Endothelial cell of umbilical vein (primary cell): Measurements from ENCODE around the gene SLC4A1AP. TPM values are rescaled to one million over a fixed set of nuclear protein-coding genes. Genes with fewer than 3 reads are reported as not detected.

Source experiments
- BruUV-seq: library from RNA; stranded (reverse); fragments of 400-500 nt; replicated peaks from 2 replicates; lab custom pipeline; 2021; lab: Mats Ljungman, UMichigan
- CTCF ChIA-PET: fragments of 300-600, 350-600 bp; sonication (Branson Sonifier 250); formaldehyde crosslinking; loops from one replicate; lab custom pipeline; 2021; ENCODE audit warnings: antibody characterized with exemption, inconsistent platforms; lab: Charles Lee
- POLR2A ChIA-PET: fragments of 300-600, 350-600 bp; sonication (Branson Sonifier 250); formaldehyde crosslinking; loops from one replicate; lab custom pipeline; 2021; ENCODE audit warnings: antibody characterized with exemption, inconsistent platforms; lab: Charles Lee
- DNase-seq: peaks from one replicate; pipeline ENCODE4 v3.0.0-alpha.2; 2011; ENCODE audit warnings: low read depth, low spot score
- FAIRE-seq: peaks from 2 replicates; lab custom pipeline; 2011; peaks lifted over from hg19 to GRCh38; lab: Jason Lieb, UNC
- H2AFZ ChIP-seq: 2 replicates; pipeline ENCODE4 v1.6.0; 2012; ENCODE audit warnings: low read depth, low read length, control low read depth, inconsistent platforms
- H3K27ac ChIP-seq: 2 replicates; pipeline ENCODE4 v1.5.1; 2011; ENCODE audit warnings: low read depth, mild to moderate bottlenecking, control low read depth, low read length, moderate library complexity; ENCODE audit not compliant: insufficient read depth
- H3K27me3 ChIP-seq, 2 experiments: 2 replicates each; pipeline versions ENCODE4 v1.6.0 to v1.6.1; 2011; ENCODE audit warnings: low read length in 2 of 2, mixed read lengths in 1 of 2; ENCODE audit not compliant: control insufficient read depth in 2 of 2, insufficient read depth in 2 of 2
- H3K36me3 ChIP-seq, 2 experiments: 2 replicates in 1 of 2; 3 replicates in 1 of 2; pipeline ENCODE4 v1.5.1; 2011; ENCODE audit warnings: low read length in 2 of 2, mild to moderate bottlenecking in 1 of 2, moderate library complexity in 1 of 2; ENCODE audit not compliant: control insufficient read depth in 2 of 2, insufficient read depth in 2 of 2; ENCODE audit errors: extremely low read depth in 1 of 2
- H3K4me1 ChIP-seq: 3 replicates; pipeline ENCODE4 v1.5.1; 2011; ENCODE audit warnings: mild to moderate bottlenecking, low read length; ENCODE audit not compliant: control insufficient read depth, insufficient read depth; ENCODE audit errors: extremely low read depth
- H3K4me2 ChIP-seq: 2 replicates; pipeline ENCODE4 v1.6.1; 2011; ENCODE audit warnings: low read length, control low read depth, mixed read lengths; ENCODE audit not compliant: insufficient read depth
- H3K4me3 ChIP-seq, 3 experiments: fragments of 200-600 bp in 1 of 3; sonication (generic), shearing (Covaris generic) in 1 of 3; replicated peaks in 1 of 3; 2 replicates each; pipeline ENCODE4 v1.5.1; 2011 to 2016; ENCODE audit warnings: control low read depth in 3 of 3, low read length in 3 of 3, mild to moderate bottlenecking in 2 of 3, inconsistent platforms in 1 of 3, low read depth in 1 of 3, moderate library complexity in 1 of 3; ENCODE audit not compliant: insufficient read depth in 1 of 3
- H3K79me2 ChIP-seq: 2 replicates; pipeline ENCODE4 v1.6.0; 2012; ENCODE audit warnings: low read length, inconsistent platforms; ENCODE audit not compliant: control insufficient read depth, insufficient read depth
- H3K9ac ChIP-seq: replicated peaks from 2 replicates; pipeline ENCODE3; 2011; ENCODE audit warnings: low read length, control low read depth; ENCODE audit not compliant: insufficient read depth; ENCODE audit errors: extremely low read depth
- H3K9me1 ChIP-seq: replicated peaks from 3 replicates; pipeline ENCODE4 v1.6.0; 2011; ENCODE audit warnings: mild to moderate bottlenecking, low read length; ENCODE audit not compliant: control insufficient read depth, insufficient read depth; ENCODE audit errors: extremely low read depth
- H3K9me3 ChIP-seq: replicated peaks from 2 replicates; pipeline ENCODE4 v1.5.1; 2012; ENCODE audit warnings: low read length, inconsistent platforms; ENCODE audit not compliant: control insufficient read depth, insufficient read depth
- H4K20me1 ChIP-seq: replicated peaks from 2 replicates; pipeline ENCODE3; 2011; ENCODE audit warnings: mild to moderate bottlenecking, low read length; ENCODE audit not compliant: control insufficient read depth, insufficient read depth; ENCODE audit errors: extremely low read depth
- CTCF ChIP-seq, 2 donors: IDR thresholded peaks; 1 replicate in 1 of 2; 2 replicates in 1 of 2; pipeline ENCODE4 v1.5.1; 2011; ENCODE audit warnings: low read length in 2 of 2, mild to moderate bottlenecking in 2 of 2, moderate library complexity in 2 of 2, control low read depth in 1 of 2, inconsistent platforms in 1 of 2, low read depth in 1 of 2; ENCODE audit not compliant: insufficient read depth in 1 of 2; ENCODE audit errors: extremely low read depth in 1 of 2
- EZH2 ChIP-seq: IDR thresholded peaks from 2 replicates; pipeline ENCODE4 v1.6.1; 2012; ENCODE audit warnings: borderline replicate concordance, low read depth, mild to moderate bottlenecking, moderate library complexity, low read length, inconsistent platforms; ENCODE audit not compliant: severe bottlenecking
- FOS ChIP-seq: IDR thresholded peaks from 2 replicates; pipeline ENCODE4 v1.6.1; 2011; ENCODE audit warnings: mild to moderate bottlenecking, low read length, moderate library complexity, borderline replicate concordance; ENCODE audit not compliant: insufficient read depth
- GATA2 ChIP-seq: IDR thresholded peaks from 2 replicates; pipeline ENCODE4 v1.7.0; 2011; ENCODE audit warnings: low read depth, mild to moderate bottlenecking, moderate library complexity, mixed read lengths, low read length; ENCODE audit not compliant: insufficient read length, insufficient read depth
- JUN ChIP-seq: IDR thresholded peaks from 2 replicates; pipeline ENCODE4 v1.6.1; 2011; ENCODE audit warnings: borderline replicate concordance, low read depth; ENCODE audit not compliant: insufficient read length, insufficient read depth
- MAX ChIP-seq: IDR thresholded peaks from 2 replicates; pipeline ENCODE4 v1.6.1; 2011; ENCODE audit not compliant: insufficient read depth, insufficient read length
- MYC ChIP-seq: IDR thresholded peaks from one replicate; pipeline ENCODE4 v1.6.1; 2011; ENCODE audit warnings: mild to moderate bottlenecking, low read depth, low read length
- POLR2A ChIP-seq: IDR thresholded peaks from 2 replicates; pipeline ENCODE4 v1.6.1; 2012; ENCODE audit warnings: low read depth, mild to moderate bottlenecking, control low read depth, low read length
- POLR2AphosphoS5 ChIP-seq: IDR thresholded peaks from 2 replicates; pipeline ENCODE4 v1.6.1; 2012; ENCODE audit warnings: low read depth, mild to moderate bottlenecking, control low read depth, low read length, moderate library complexity; ENCODE audit not compliant: insufficient read depth
- dilution Hi-C: fragments of 300-500 bp; cut with MboI; formaldehyde crosslinking; loops from one replicate; pipeline ENCODE4 v1.15.0; 2019; ENCODE audit warnings: low sequenced_read_pairs; ENCODE audit not compliant: extremely low pct_ligation_motif_present
- intact Hi-C: fragments of 100-400 bp; cut with micrococcal nuclease; formaldehyde crosslinking; loops from one replicate; pipeline ENCODE4 v1.10.0; 2022
- polyA plus RNA-seq, 4 experiments: library from polyadenylated mRNA; depleted of rRNA in 3 of 4; stranded (reverse) in 3 of 4; unstranded in 1 of 4; fragments of >200 nt; gene quantifications; 2 replicates each; pipeline versions ENCODE4 v1.2.1 to v1.2.3, GENCODE V29; 2011 to 2012; ENCODE audit warnings: missing spikeins in 1 of 4
- total RNA-seq: library from RNA; stranded (reverse); gene quantifications from 2 replicates; pipeline ENCODE4 v1.2.3, GENCODE V29; 2021

Gene SLC4A1AP
- total and polyA plus RNA-seq, 2 donors (not counting 3 experiments of a cell fraction or from before 2014, with no cell fraction given) = 9.5 to 28.4 TPM

GRCh38 chr2:27651056-27651455 lies 12.6 kb upstream of the SLC4A1AP start:
- Histone ChIP-seq H4K20me1 (no peaks in the 10 kb centered on the region), H3K27ac (no peak overlapping the region), H3K36me3 (peaks cover 25 to 31% of the 10 kb centered on the region in 2 experiments), H3K4me3 (no peak overlapping the region), H3K9me3 (no peaks in the 10 kb centered on the region), H2AFZ (no peak overlapping the region), H3K79me2 (no peaks in the 10 kb centered on the region), H3K9ac (no peak overlapping the region), H3K4me2 (no peak overlapping the region), H3K4me1 (peaks cover 9% of the 10 kb centered on the region), H3K27me3 (no peaks in the 10 kb centered on the region), H3K9me1 (no peaks in the 10 kb centered on the region)
- DNase-seq (no peak), FAIRE-seq (no peak)
- intact Hi-C loops = no loop called here
- BruUV-seq = no TSS peak
- CTCF ChIA-PET = interaction anchor here (1.5 kb wide), 1 partner anchor 32 kb away, joined by 6 read pairs; no protein-coding TSS in a partner anchor
- TF ChIP-seq CTCF (IDR thresholded peaks at IDR 0.05; ENCODE audit: extremely low read depth in 1 of 2, insufficient read depth in 1 of 2, low read depth in 1 of 2, low read length in 2 of 2) (no peak), EZH2 (no peak)
- POLR2A ChIA-PET = no interaction called here
- dilution Hi-C loops = no loop called here

GRCh38 chr2:27652341-27652740 lies 11.3 kb upstream of the SLC4A1AP start:
- intact Hi-C loops = no loop called here
- H3K9ac ChIP-seq = no peak overlapping the region
- peaks cover 9% of the 10 kb centered on the region for H3K4me1 ChIP-seq
- H4K20me1 ChIP-seq = no peaks in the 10 kb centered on the region
- no peaks in the 10 kb centered on the region for H3K9me3 ChIP-seq
- no peak for FAIRE-seq
- no peak for TF ChIP-seq MAX
- no peak for TF ChIP-seq MYC
- no peak for TF ChIP-seq JUN
- TF ChIP-seq POLR2A = no peak
- no peak for TF ChIP-seq EZH2
- no peak for TF ChIP-seq CTCF (IDR thresholded peaks at IDR 0.05; ENCODE audit: extremely low read depth in 1 of 2, insufficient read depth in 1 of 2, low read depth in 1 of 2, low read length in 2 of 2)
- TF ChIP-seq FOS = no peak
- no peak for TF ChIP-seq GATA2
- TF ChIP-seq POLR2AphosphoS5 = no peak
- CTCF ChIA-PET = no interaction called here
- no peak overlapping the region for H2AFZ ChIP-seq
- no peak overlapping the region for H3K4me3 ChIP-seq
- POLR2A ChIA-PET = interaction anchor here (0.6 kb wide), 1 partner anchor 30 kb away, joined by 4 read pairs; no protein-coding TSS in a partner anchor
- H3K9me1 ChIP-seq = no peaks in the 10 kb centered on the region
- H3K36me3 ChIP-seq = peaks cover 28 to 34% of the 10 kb centered on the region in 2 experiments
- no TSS peak for BruUV-seq
- dilution Hi-C loops = no loop called here
- H3K79me2 ChIP-seq = no peaks in the 10 kb centered on the region
- no peak overlapping the region for H3K27ac ChIP-seq
- H3K27me3 ChIP-seq = no peaks in the 10 kb centered on the region
- no peak overlapping the region for H3K4me2 ChIP-seq
- DNase-seq = no peak
